Measurements from ENCODE around the gene HUS1.
"Not testable (repeated sequence)": the region's sequence is repeated elsewhere in the genome, so short reads cannot be mapped to it uniquely, and the experiment has no call there.

HUS1 gene

DNA sequence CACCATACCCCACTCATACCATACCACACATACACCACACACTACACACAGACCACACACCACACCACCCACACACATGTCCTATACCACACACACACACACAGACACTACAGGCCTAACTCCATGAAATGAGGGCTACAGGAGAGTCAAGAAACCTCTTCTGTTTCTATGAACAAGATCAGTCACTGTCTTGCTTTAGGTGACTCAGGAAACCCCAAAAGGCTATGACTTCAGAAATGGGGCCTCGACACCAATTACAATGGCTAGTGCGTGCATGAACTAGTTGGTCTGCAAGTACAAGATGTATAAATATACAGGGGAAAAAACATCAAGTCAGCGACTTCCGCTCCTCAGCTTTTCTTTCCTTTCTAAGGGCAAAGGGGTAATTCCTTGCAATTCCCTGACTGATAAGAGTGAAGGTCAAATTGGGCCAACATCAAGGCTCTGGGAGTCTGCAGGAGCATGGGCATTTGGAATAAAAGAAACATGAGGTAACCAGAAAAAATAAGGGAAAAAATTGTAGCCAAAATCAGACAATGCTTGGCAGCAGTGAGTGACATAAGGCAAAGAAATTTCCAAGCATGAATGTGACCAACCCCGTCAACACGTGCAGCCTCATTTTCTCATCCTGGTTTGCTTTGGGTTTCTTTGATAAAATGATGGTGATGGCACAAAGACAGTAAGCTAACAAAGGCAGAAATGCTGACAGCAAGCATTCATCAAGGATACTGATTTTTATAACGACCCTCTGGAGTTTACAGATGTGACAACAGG is 32.6 kb downstream of the HUS1 start:
- intact Hi-C loops (cut with DNase I), result no loop called here
- DNase-seq, result no peak

DNA sequence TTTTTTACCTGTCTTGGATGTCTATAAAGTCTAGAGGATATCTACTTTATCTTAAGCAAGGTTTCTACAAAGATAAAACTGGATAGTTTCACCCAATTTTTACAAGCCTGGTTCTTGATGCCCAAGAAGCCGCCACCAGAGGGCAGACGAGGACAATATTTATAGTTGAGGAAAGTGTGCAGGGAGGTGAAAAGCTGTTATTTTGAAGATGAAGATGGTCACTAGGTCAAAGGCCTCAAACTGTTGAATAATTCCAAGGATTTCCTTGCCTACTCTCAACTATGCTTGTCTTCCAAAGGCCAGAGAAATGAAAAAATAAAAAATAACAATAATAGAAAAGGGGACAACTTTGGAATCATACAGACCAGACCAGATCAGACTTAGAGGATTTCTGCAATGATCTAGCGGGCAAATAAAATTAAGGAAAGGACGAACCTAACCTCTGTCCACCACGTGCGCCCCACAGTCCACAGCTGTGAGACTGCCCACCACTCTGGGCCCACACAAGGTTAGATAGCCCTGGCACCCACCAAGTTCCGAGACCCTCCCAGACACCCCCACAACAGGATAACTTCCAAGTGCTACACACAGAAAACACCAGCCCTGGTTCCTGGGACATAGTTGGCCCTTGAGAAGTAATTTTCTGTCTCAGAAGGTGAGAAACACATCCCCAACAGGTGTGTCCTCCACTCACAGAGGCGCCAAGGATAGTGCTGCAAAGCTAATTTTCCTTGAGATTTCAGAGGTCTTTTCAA is 34.0 kb downstream of the HUS1 start:
- intact Hi-C loops (cut with DNase I), result loop anchor here (1.0 kb wide), 1 partner anchor 165 kb away; no protein-coding TSS in a partner anchor
- DNase-seq, result peak; percentile 36 to 94 (median 80)

DNA sequence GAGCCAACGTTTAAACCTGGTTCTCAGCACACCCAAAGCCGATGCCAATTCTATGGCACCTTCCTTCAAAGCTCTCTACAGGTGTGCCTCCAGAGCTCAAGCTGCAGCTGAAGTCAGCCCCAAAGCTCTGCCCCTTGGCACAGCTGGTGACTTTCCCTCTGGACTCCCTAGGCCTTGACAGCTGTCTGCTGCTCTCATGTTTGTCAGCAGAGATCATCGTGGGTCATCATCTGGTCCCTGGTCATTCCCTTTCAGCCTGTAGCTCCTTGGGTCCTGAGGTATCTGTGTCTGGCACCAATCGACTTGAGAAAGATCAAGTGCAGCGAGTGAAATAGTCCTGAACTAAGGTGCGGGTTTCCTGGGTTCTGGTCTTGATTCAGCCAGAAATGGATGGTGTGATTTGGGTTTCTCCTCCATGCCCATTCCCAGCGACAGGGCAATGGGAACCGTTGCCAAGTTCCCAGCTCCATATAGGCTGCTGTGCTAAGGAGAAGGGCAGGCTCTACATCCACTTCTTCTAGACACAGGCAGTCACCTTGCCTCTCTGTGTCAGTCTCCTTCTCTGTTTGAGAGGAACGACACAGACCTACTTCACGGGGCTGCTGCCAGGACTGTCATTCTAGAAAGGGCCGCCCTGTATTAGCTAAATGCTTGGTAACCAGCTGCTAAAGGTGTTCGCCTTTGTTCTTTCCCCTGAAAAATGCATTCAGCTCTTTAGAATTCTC is 34.7 kb downstream of the HUS1 start:
- DNase-seq, result no peak
- intact Hi-C loops (cut with DNase I), result loop anchor here (1.0 kb wide), 1 partner anchor 166 kb away; no protein-coding TSS in a partner anchor

DNA sequence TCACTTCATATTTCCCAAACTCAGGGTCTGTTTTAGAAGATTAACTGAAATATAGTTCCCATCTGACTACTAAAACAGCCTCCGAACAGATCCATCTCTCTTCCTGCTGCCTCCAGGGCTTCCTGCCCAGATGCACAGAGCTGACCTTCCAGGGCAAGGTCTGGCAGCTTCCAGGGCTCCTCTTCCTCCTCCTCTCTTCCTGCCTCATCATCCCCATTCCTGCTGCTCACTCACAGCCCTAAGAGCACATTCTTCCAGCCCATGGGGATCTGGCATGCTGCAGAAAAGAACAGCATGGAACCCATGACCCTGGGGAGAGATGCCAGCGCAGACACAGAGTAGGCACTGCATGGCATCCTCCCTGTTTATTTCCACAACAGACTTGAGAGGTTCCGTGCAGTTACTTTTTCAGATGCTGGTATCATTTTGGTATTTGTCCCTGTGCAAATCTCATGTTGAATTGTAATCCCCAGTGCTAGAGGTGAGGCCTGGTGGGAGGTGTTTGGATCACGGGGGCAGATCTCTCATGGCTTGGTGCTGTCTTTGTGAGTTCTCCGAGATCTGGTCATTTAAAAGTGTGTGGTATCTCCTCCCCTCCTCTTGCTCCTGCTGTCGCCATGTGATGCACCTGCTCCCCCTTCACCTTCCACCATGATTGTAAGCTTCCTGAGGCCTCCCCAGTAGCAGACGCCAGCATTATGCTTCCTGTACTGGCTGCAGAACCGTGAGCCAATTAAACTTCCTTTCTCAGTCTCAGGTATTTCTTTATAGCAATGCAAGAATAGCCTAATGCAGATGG is 35.5 kb downstream of the HUS1 start:
- DNase-seq, result no peak

DNA sequence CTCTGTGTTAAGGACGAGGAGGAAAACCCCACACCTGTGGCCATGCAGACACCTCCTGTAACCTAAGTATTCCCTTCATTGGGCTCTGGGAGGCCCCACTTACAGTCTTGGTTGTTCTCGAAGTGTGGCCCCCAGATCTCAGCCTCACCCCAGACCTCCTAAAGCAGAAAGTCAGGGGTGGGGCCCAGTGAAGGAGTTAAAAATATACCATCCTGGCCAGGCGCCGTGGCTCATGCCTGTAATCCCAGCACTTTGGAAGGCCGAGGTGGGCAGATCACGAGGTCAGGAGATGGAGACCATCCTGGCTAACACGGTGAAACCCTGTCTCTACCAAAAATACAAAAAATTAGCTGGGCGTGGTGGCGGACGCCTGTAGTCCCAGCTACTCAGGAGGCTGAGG is 36.8 kb downstream of the HUS1 start:
- intact Hi-C loops (cut with DNase I); DNase-seq: not testable (repeated sequence)

More for the DNA sequence above, 35.5 kb downstream of the HUS1 start:
- intact Hi-C loops (cut with DNase I), result no loop called here

DNA sequence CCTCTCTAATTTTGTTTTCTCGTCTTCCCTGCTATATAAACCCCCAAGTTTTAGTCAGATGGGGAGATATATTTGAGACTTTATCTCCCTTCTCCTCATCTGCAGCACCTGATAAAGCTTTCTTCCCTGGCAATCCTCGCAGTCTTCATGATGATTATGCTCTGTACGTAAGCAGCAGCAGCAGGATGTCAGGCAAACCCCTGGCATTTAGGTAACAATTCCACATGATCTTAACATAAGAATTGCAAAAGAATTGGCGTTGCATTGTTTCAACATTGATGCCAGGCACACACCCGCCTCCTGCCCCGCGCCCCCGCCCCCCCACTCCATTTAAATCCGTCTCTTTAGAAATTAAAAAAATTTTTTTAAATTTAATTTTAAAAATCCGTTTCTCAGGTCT is 37.3 kb downstream of the HUS1 start:
- intact Hi-C loops (cut with DNase I), result no loop called here
- no peak for DNase-seq

DNA sequence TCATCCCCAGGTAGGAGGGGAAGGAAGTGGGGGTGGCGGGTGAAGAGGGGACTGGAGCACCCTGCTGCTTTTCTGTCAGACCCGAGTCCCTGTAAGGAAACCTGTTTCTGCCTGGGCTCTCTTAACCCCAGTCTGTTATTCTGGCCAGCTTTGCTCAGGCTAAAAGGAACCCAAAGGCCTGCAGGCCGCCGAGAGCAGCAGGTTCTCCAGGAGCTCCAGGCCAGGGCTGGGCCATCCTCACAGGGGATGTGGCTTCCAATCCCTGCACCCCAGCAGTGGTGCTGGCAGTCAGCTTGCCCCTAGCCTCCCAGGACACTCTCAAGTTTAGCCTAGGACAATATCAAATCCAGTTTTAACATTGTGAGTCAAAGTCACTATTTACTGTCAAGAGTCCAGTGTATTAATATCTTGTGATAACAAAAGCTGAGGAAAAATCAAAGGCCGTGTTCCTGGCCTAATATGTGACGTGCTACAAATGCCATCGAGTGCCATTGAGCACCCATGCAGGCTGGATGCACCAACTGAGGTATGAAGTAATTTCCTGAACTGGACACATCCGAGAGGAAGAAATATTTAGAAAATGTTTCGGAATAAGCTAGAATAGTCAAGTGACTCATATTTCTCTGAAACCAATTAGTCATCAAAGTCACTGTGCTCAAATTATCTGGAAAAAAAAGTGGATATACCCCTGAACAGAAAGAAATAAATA is 38.1 kb downstream of the HUS1 start:
- intact Hi-C loops (cut with DNase I), result no loop called here

DNA sequence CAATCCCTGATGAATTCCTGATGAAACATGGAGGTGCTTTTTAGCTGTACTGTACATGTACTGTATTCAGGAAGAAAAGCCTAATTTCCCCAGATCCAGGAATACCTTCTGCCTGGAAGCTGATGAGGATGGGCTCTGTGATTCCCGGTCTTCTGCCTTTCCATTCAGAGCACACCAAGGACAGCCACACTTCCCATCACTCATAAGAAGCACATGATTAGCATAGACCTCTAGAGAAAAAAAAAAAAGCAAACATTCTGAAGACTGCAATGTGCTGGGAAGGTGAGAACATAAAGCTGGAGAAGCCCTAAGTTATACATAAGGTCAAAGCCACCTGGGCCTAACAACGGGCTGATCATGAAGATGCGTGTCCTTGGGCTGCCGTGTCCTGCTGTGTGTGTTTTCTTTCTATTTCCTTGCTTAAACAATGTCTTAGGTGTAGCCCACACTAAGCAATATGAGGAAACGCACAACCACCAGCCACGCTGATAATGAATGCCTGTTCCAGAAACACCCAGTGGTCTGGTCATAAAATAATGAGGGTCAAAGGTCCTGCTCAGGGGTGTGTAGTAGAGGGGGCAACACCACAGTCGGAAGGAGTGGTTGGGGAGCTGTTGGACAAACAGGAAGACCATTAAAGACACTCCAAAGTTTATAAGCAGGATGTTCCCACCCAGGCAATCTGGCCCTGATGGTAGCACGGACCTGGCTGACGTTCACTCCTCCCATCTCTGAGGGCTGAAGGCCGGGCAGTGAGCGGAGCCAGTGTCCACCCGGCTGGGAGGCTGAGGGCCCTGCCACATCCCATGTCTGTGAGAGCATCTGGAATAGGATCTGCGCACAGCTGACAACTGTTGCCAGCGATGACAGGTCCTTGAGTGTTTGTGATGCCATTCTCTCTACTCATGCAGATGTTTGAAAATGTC is 39.1 kb downstream of the HUS1 start:
- DNase-seq, result peak in 1 of 10 donors; percentile 62
- intact Hi-C loops (cut with DNase I), result no loop called here

More for the DNA sequence above, 38.1 kb downstream of the HUS1 start:
- DNase-seq, result peak in 1 of 10 donors; percentile 63

DNA sequence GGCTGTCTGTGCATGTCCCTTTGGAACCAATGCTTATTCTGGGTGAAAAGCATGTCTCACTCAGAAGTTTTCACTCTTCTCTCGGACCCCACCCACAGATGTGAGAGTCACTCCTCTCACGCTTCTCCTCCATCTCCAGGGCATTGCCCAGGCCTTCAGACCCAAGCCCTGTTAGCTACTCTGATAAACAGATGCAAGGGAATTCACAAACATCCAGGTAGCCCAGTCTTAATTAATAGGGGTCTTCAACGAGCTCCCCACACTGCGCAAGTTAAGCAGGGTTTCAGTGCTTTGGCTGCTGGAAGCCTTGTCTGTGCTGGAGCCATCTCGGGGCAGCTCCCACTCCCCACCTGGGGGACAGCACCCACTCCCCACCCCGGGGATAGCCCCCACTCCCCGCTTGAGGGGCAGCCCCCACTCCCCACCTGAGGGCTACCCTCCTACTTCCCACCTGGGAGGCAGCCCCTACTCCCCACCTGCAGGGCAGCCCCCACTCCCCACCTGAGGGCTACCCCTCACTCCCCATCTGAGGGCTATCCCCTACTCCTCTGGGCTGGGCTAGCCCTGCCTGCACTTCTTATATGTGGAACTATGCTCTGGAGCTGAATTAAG is 39.9 kb downstream of the HUS1 start:
- intact Hi-C loops (cut with DNase I), result no loop called here
- peak in 2 of 10 donors; percentile 39 to 71 for DNase-seq

DNA sequence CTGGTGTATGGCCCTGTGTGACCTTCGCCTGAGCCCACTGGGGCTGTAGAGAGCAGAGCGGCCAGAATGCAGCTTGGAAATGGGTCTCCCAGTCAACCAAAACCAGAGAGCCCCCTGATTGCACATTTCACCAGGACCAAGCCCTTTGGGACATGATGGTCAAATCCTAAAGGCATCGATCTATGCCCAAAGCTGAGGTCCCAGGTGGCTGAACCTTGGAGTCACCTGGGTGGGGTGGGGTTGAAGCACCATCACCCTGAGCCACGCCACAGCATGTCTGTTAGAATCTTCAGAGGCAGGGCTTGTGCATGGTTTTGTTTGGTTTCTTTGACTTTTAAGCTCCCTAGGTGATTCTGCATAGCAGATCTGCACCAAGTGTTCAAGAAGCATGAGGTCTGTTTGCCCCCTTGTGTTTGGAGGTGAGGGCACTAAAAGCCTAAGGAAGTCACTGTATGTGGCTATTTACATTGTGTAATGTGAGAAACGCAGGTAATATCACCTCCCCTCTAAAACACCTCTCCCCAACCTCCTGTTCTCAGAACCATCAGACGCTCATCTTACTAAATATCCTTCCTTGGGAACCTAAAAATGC is 40.7 kb downstream of the HUS1 start:
- no peak for DNase-seq
- intact Hi-C loops (cut with DNase I), result no loop called here

DNA sequence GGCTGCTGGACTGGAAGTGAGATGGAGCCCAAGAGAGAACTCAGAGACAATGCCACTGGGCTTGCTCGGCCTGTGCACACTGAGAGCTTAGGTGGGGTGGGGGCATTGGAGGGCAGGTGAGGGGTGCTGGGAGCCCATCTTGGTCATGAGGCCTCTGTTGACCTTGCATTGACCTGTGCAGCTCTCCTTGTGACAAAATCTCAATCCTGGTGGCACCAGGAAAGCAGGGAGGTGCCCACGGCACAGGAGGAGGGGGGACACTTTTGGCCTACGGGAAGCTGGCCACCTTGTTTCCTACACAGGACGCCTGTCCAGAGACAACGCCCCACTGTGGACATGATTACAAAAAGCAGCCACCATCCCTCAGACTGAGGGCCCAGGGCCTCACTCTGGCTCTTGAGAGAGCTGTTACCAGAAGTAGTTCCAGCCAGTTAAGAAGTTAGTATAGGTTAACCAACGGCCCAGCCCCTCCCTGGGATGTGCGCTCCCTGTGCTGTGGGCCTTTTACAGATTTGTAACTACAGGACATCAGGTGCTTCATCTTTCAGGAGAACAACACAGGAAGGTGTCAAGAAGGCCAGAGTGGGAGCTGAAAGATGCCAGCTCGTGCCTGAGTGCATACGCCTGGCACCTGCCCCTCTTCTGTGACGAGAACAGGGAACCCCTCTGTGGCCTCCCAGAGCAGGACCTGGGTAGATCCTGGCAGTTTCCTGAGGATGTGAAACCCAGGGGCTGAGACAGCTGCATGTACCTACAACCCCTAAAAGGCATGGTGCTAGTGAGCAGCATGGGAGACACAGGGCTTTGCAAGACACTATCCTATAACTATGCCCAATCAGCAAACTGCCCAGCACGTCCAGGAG is 41.5 kb downstream of the HUS1 start:
- intact Hi-C loops (cut with DNase I), result no loop called here
- DNase-seq, result no peak

DNA sequence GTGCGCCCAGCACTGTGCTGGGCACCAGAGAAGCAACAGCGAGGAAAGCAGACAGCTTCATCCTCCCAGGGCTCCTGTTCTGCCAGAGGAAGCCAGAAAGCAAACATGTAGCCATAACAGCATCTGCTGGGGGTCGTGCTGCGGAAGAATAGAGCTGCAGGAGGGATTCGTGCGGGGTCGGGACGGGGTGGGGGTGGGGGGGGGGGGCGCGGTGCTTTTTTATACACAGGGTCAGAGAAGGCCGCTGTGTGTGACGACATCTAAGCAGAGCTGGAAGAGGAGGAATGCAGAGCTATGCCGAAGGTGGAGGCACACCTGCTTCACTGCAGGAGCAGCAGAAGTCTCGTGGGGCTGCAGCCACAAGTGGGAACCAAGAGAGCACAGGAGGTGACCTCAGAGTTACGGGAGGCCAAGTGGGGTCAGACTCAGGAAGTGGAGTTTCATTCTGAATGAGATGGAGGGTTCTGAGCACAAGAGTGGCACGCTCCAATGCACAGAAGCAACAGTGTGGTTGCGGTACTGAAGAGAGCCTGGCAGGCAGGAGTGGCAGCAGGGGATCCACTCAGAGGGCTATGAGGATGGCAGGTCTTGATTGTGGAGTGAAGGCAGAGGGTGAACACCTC is 42.2 kb downstream of the HUS1 start:
- peak in 1 of 10 donors; percentile 40 for DNase-seq
- intact Hi-C loops (cut with DNase I), result no loop called here

DNA sequence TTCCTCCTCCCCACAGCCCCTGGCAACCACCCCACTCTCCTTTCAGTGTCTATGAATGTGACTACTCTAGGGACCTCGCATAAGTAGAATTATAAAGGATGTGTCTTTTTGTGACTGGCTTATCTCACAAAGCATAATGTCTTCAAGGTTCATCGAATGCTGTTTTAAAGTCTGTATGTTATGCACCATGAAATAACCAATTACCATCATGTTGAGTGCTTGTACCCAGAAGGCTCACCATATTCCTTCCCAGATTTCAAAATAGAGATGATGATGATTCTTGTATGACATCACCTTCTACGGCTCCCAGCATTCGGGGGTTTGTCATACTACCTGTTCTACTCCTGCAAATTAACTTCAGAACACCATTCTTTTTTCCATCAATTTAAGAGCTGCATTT is 43.1 kb downstream of the HUS1 start:
- no peak for DNase-seq
- intact Hi-C loops (cut with DNase I), result no loop called here

DNA sequence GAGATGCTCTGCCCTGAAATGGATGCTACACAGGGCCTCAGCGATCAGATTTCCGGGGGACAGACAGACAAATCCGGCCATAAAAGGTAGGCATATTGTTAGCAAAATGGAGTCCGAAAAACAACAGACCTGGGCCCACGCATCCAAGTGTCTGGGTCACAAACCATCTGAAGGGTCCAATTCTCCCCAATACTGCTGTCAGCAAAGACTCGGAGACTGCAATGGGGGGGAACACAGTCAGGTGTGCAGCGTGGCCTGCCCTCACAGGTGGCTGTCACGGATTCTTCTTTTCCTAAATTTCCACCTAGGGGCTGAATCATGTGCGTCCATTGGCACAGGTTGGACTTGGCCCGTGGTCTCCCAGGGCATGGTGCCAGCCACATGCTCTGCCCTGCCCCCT is 44.1 kb downstream of the HUS1 start:
- peak in 1 of 10 donors; percentile 51 for DNase-seq
- intact Hi-C loops (cut with DNase I), result no loop called here

DNA sequence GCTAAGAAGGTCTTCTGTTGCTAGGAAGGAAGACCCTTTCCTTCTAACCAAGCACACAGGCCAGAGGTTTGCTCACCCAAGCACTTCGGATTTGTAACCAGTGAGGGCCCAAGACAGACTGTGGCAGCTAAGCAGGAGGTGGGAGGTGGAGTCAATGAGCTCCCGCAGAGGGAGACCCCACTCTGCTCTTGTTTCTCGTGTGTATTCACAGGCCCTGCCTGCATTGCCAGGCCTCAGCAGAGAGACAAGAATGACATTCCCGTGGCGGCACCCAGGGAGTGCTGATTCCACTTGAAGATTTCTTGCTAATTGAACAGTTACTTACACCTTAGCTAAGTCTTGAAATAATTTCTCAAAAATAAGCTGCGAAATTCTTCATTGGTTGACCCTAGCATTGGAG is 44.6 kb downstream of the HUS1 start:
- peak in 1 of 10 donors; percentile 57 for DNase-seq
- intact Hi-C loops (cut with DNase I), result no loop called here

DNA sequence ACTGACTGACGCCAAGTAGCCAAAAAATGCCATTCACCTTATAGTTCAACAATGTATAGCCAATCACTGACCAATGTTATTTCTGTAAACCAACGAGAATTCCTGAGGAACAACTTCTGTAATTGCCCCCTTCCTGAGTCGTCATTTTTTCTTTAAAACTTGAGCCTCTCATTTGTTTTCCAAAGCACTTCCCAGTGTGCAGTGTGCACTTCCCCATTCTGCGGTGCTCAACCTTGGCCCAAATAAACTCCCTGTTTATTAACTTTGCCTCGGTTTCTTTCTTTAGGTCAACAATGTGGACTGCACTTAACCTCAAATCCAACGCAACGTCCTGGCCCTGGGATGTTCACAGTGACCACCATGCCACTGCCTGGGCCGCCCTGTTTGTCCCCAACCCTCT is 46.2 kb downstream of the HUS1 start:
- DNase-seq, result no peak
- intact Hi-C loops (cut with DNase I), result no loop called here

Data from posterior cingulate gyrus (tissue), 11 donors.